GM21737 (cell line): ENCODE data around the gene ZNF783.
"Not testable (repeated sequence)": the region's sequence is repeated elsewhere in the genome, so short reads cannot be mapped to it uniquely, and the experiment has no call there.

Source experiments
- ATAC-seq: cut with Tn5 transposase; IDR thresholded peaks from one replicate; pipeline ENCODE4 v1.9.1; 2021; ENCODE audit warnings: mild to moderate bottlenecking, moderate library complexity; ENCODE audit not compliant: unreplicated experiment

The ZNF783 gene

GRCh38 chr7:149239345-149240143, 22.5 kb upstream of the ZNF783 start, which contains the start of gene ZNF212:
Gene ZNF212, plus strand, starts transcription at chr7:149239651. Its CDS starts 128 bp downstream, at chr7:149239779.
- peak; percentile 100 for ATAC-seq

- no peak for ATAC-seq
Measured at GRCh38 chr7:149240637-149241036, 21.4 kb upstream of the ZNF783 start.

DNA sequence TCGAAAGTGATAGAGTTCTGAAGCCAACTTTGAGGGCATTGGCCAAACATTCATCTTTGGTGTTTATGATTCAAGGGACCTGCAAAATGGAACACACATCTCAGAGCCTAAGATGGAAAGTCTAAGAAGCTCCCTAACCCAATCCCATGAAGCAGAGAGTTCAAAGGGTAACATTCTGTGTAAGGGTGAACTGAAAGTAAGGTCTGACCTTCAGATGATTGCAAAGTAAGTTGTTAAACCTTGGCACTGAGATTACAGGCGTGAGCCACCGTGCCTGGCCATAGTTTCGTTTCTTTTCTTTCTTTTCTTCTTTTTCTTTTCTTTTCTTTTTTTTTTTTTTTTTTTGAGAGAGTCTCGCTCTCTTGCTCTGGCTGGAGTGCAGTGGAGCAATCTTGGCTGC, 20.3 kb upstream of the ZNF783 start:
- no peak for ATAC-seq

GRCh38 chr7:149245244-149245643, 16.8 kb upstream of the ZNF783 start:
- peak; percentile 73 for ATAC-seq

DNA sequence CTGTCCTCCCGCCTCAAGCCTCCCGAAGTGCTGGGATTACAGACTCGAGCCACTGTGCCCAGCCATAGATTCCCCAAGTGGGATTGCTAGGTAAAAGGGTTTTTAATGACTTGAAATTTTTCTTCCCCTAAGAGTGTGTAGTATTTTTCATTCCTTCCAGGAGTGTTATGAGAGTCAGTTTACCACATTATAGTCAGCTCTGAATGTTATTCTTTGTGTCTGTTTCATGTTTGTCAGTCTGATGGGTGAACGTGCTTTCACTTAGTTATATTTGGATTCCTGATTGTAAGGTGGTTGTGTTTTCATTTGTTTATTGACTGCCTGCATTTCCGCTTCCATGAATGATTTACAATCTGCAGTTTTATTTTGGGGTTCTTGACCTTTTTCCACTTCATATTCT, 16.3 kb upstream of the ZNF783 start:
- no peak for ATAC-seq

- no peak for ATAC-seq
Measured at GRCh38 chr7:149248777-149249176, 13.2 kb upstream of the ZNF783 start.

- ATAC-seq, result not testable (repeated sequence)
Measured at GRCh38 chr7:149250151-149250550, 11.8 kb upstream of the ZNF783 start.

DNA sequence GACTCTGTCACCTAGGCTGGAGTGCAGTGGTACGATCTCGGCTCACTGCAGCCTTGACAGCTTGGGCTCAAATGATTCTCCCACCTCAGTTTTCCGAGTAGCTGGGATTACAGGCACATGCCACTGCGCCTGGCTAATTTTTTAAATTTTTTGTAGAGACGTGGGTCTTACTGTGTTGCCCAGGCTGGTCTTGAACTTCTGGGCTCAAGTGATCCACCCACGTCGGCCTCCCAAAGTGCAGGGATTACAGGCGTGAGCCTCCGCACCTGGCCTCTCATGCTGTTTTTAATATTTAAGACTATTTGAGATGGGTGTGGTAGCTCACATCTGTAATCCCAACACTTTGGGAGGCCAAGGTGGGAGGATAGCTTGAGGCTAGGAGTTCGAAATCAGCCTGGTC, 10.5 kb upstream of the ZNF783 start:
- ATAC-seq, result not testable (repeated sequence)

DNA sequence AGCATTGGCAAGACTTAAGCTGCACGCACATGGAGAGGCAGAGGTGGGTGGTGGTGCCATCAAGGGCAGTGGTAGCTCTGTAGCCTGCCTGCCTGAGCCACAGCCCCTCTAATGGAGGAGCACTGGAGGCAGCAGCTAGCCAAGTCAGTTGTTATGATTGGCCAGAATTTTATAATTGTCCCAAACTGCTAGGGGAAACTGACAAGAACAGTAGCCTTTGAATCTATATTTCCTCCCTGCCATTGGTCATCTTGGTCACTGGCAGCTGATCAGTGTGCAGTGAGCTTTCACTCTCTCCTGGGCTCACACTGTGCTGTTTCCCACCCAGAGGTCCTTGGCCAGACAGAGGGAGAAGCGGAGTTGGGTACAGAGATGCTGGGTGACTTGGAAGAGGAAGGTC, 9.6 kb upstream of the ZNF783 start:
- no peak for ATAC-seq

DNA sequence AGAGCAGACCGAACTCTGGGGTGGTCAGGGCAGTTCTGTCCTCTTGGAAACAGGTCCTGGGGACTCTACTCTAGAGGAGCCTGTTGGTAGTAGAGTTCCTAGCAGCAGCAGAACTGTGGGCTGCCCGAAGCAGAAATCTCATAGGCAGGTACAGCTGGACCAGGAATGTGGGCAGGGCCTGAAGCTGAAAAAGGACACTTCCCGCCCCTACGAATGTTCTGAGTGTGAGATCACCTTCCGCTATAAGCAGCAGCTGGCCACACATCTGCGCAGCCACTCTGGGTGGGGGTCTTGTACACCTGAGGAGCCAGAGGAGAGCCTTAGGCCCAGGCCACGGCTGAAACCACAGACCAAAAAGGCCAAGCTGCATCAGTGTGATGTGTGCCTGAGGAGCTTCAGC, 8.3 kb upstream of the ZNF783 start:
- no peak for ATAC-seq

GRCh38 chr7:149254181-149254858, 7.7 kb upstream of the ZNF783 start:
- no peak for ATAC-seq

DNA sequence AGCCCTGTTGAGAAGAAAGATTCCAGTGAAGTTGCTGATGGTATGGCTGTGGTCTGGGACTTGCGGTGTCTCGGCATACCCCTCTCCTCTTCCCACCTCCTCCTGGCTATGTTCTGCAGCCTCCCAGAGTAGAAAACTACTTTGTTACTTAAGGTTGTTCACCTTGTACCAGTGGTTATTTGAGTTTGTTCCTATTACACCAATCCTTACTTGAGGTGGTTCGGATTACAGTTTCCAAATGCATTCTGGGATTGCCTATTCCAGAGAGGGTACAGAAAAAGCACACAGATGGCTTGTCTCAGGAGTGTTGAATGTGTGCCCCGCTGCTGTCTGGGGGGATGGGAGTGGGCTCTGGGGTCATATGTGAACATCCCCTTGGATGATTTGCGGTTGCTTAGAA, 6.8 kb upstream of the ZNF783 start:
- no peak for ATAC-seq

GRCh38 chr7:149256568-149256967, 5.4 kb upstream of the ZNF783 start:
- ATAC-seq, result no peak

GRCh38 chr7:149257146-149257545, 4.8 kb upstream of the ZNF783 start:
- no peak for ATAC-seq

DNA sequence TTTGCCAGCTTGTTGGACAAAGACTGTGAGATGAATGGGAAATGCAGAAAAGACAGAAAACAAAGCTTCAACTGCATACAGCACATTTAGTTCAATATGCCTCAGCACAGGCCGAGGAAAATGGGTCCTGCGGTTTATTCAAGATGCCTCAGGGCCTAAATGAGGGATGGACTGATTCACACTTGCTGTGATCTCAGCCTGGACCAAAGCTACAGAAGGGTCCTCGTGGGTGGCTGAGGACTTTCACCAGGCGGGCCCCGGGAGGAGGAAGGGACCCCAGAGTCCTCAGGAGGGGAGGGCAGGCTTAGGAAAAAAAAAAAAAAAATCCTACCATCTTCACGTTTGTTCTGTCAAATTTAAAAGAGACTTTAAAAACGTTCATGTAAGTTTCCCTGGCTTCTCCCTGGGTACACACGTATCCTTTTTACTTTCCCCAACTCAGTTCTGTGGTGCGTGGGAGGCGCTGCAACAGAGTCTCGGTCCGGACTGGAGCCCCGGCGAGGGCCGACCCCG, 624 bp upstream of the ZNF783 start:
- ATAC-seq, result no peak

DNA sequence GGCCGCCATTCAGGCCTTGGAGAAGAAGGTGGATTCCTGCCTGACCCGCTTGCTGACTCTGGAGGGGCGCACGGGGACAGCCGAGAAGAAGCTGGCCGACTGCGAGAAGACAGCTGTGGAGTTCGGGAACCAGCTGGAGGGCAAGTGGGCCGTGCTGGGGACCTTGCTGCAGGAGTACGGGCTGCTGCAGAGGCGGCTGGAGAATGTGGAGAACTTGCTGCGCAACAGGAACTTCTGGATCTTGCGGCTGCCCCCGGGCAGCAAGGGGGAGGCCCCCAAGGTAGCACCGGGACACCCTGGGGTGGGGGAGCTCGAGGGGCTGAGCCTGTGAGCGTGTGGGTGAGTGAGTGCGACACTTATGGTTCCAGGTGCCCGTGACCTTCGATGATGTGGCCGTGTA, 4.5 kb downstream of the ZNF783 start:
- no peak for ATAC-seq

GRCh38 chr7:149267733-149268132, 5.7 kb downstream of the ZNF783 start:
- no peak for ATAC-seq

GRCh38 chr7:149274424-149274823, 12.4 kb downstream of the ZNF783 start:
- not testable (repeated sequence) for ATAC-seq

- ATAC-seq, result no peak
Measured at GRCh38 chr7:149277871-149278270, 15.9 kb downstream of the ZNF783 start.

- ATAC-seq, result no peak
Measured at GRCh38 chr7:149278396-149278795, 16.4 kb downstream of the ZNF783 start.

GRCh38 chr7:149279111-149279743, 17.2 kb downstream of the ZNF783 start:
- ATAC-seq, result no peak

DNA sequence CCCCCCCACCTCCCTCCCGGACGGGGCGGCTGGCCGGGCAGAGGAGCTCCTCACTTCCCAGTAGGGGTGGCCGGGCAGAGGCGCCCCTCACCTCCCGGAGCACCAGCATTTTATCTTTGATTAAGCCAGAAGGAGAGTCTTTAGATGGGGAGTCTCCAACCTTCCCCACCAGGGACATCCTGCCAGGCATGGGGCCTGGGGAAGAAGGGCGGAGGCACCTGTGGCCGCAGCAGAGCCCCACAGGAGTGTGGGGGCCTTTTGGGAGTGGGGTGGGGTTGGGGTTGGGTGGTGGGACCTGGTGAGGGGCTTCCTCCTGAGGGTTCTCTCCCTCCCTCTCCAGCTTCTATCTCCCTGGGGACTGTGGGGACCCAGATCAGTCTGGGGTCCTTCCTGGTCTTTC, 18.2 kb downstream of the ZNF783 start:
- ATAC-seq, result no peak
